Erythroblast (primary cell): ENCODE data around the gene PLCH1.

Experiments used
- GATA1 ChIP-seq: IDR thresholded peaks from 2 replicates; pipeline ENCODE4 v1.6.1; 2011; ENCODE audit warnings: low read depth, mild to moderate bottlenecking, control low read depth, low read length, moderate library complexity
- POLR2A ChIP-seq: IDR thresholded peaks from 2 replicates; pipeline ENCODE4 v1.6.1; 2011; ENCODE audit warnings: mild to moderate bottlenecking, low read length

DNA sequence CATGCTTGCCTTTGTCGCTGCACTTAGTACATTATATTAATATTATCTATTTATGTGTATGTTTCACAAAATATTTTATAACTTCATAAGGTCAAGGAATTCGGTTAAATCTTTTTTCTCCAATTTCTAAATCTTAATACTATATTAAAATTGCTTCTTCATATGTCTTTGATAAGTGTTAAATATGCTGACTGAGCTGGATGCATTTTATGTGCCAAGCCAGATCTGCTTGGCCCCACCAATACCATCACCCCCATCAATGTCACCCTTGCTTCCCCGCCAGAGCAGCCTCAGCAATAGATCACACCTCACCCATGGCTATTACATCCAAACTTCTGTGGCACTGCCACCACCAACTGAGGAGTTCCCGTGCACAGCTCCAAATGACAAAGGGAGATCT, 287.3 kb downstream of the PLCH1 start:
- no peak for TF ChIP-seq POLR2A
- TF ChIP-seq GATA1 = no peak
